SH-SY5Y (cell line): ENCODE measurements around the gene CRYBG3.

ENCODE experiments used
- GATA2 ChIP-seq: IDR thresholded peaks from 2 replicates; pipeline ENCODE4 v1.6.1; 2011; ENCODE audit warnings: mild to moderate bottlenecking, low read depth, low read length
- GATA3 ChIP-seq: IDR thresholded peaks from 2 replicates; pipeline ENCODE4 v1.6.1; 2011; ENCODE audit warnings: low read depth, mild to moderate bottlenecking, low read length, moderate library complexity

CRYBG3 gene

GRCh38 chr3:97863775-97864174 lies 42.0 kb downstream of the CRYBG3 start:
- TF ChIP-seq GATA3 (no peak), GATA2 (no peak)

- no peak for TF ChIP-seq GATA3
- no peak for TF ChIP-seq GATA2
Observed at GRCh38 chr3:97871186-97871585, 49.4 kb downstream of the CRYBG3 start.

- TF ChIP-seq GATA3 (no peak), GATA2 (no peak)
Observed at GRCh38 chr3:97871801-97872524, 50.2 kb downstream of the CRYBG3 start.

- 0 out of 2 replicates have a peak, but pooled peaks have one; percentile 18 for TF ChIP-seq GATA2
- TF ChIP-seq GATA3: no peak
Observed at GRCh38 chr3:97872525-97873042, 50.8 kb downstream of the CRYBG3 start.

GRCh38 chr3:97880267-97880666 lies 58.5 kb downstream of the CRYBG3 start:
- no peak for TF ChIP-seq GATA2
- no peak for TF ChIP-seq GATA3

- no peak for TF ChIP-seq GATA2
- TF ChIP-seq GATA3: no peak
Observed at GRCh38 chr3:97882975-97883598, 61.3 kb downstream of the CRYBG3 start.

GRCh38 chr3:97883736-97884135 lies 61.9 kb downstream of the CRYBG3 start:
- TF ChIP-seq GATA2 (no peak), GATA3 (no peak)

GRCh38 chr3:97884586-97885123 lies 62.8 kb downstream of the CRYBG3 start:
- no peak for TF ChIP-seq GATA3
- no peak for TF ChIP-seq GATA2

GRCh38 chr3:97885931-97886824 lies 64.4 kb downstream of the CRYBG3 start:
- TF ChIP-seq GATA3 (no peak), GATA2 (no peak)

GRCh38 chr3:97889814-97890213 lies 68.0 kb downstream of the CRYBG3 start:
- TF ChIP-seq GATA3: no peak

GRCh38 chr3:97892852-97893251 lies 71.0 kb downstream of the CRYBG3 start:
- TF ChIP-seq GATA2 (no peak), GATA3 (no peak)

- no peak for TF ChIP-seq GATA2
- TF ChIP-seq GATA3: no peak
Observed at GRCh38 chr3:97895216-97895615, 73.4 kb downstream of the CRYBG3 start.

GRCh38 chr3:97896129-97896528 lies 74.3 kb downstream of the CRYBG3 start:
- TF ChIP-seq GATA3 (no peak), GATA2 (no peak)

- TF ChIP-seq GATA2: no peak
Observed at GRCh38 chr3:97896547-97896946, 74.7 kb downstream of the CRYBG3 start.
